MV-4-11 (cell line): Measurements from ENCODE around the gene SOX8.

Experiments
- DNase-seq: peaks from one replicate; lab custom pipeline; 2025; lab: John Stamatoyannopoulos, UW

The SOX8 gene

DNA sequence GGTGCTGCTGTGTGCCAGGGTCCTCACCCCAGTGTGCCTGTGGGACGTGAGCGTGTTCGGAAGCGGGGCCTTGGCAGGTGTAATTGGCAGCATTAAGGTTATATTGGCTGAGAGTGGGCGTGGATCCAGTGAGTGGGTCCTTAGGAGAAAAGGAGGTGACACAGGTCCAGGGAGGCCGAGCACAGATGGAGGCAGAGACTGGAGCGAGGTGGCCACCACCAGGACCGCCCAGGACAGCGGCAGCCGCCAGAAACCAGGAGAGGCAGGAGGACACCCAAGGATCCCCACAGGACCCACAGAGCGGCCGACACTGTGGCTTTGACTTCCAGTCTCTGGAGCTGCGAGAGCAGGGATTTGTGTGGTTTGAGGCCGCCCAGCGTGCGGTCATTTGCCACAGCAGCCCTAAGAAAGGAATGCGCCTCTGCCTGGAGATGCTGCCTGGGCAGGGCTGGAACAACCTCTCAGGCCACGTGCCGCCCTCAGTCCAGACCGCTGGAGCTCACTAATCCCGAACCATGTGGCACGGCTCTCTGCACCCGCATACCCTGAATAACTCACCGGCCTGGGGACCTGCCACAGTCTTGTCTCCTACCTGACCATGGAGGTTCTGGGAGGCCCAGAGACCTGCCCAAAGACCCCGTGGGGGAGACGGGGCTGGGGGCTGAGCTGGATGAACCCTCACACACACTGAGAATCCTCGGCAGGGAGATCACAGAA lies 45.4 kb downstream of the SOX8 start:
- DNase-seq, result no peak

DNA sequence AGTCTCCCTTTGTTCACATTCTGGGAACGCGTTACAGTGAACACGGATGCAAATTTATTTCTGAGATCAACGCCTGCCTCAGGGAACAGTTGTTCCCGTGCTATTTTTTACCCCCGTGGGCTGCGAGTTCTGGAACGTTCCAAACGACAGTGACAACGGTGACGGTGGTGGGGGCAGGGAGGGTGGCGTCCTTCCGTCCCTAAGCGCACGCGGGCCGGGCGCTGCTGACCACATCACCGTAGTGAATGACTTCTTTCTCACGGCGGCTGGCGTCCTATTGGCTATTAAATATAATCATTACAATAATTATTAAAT lies 45.9 kb downstream of the SOX8 start:
- DNase-seq, result no peak

DNA sequence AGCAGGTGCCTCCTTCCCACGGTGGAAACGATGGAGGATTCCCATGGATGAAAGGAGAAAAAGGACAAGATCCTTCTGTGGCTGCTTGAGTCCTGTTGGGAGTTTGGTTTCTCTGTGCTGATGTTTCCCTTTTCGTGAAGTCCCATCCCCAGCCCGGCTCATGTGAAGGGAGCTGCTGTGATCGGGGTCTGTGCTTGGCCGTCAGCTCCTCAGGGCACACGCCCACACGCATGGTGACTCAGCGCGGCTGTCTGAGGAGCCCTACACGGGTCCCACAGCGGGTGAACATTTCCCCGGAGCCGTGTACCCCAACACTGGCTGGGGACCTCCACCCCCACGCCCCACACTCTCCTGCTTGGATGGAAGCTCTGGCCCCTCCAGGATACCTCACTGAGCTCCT lies 46.5 kb downstream of the SOX8 start:
- DNase-seq, result no peak

DNA sequence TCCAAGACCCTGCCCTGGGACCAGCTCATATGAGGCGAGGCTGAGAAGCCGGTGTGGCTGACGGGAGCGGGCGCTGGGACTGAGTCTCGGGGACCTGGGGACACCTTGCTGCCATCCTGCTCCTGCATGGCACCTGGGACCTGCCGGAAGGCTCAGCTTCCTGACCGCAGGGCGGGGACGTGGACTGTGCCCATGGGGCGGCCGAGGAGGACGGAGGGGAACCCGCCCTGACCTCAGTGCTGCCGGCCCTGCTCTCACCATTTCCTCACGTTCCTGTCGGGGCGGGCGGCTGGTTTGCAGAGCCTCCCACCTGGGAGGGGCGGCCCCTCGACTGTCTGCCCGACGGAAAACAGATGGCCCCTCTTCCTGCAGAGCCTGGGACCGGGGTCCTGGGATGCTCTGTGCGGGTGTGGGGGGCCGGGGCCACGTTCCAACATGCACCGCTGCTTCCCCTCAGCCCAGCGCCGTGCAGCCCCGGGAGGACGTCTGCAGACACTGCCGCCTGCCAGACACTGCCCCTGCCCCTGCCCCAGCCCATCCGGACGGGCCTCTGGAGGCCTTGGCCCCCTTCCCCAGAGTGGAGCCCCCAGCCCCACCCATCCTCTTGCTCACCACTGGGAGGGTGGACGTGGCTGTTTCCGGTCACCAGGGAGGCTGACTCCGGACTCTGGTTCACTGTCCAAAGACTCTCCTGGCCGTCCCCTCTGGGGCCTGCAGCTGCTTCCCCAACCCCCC lies 47.1 kb downstream of the SOX8 start:
- no peak for DNase-seq

DNA sequence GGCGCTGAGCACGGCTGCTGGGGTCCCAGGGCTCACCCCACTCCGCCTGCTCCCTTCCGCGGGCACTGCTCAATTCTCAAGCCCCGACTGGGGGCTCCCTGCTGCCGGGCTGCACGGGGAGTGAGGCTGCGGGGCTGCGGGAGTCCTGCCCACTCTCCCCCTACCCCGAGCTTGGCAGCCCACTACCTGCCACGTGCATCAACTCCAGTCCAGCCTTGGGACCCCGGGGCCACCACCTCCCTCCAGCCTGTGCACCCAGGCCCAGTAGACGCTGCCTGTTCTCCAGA lies 47.6 kb downstream of the SOX8 start:
- DNase-seq, result no peak

DNA sequence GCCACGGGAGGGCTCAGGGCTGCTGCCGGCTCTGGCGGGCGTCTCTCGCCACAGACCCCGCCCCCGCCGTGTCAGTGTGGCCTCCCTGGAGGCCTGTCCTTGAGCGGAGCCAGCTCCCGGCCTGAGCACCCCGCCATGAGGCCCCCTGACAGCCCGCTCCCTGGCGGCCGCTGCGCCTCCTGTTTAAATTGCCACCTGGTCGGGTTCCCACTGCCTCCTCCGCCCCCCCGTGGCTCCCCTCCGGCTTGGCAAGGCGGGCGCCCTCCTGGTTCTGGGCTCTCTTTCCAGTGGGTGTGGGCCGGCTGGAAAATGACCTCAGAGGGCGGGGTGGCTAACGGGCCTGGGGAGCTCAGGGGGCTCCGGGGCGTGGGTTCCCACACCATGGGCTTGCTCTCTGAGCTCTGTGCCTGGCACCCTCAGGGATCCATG lies 48.9 kb downstream of the SOX8 start:
- DNase-seq, result no peak

DNA sequence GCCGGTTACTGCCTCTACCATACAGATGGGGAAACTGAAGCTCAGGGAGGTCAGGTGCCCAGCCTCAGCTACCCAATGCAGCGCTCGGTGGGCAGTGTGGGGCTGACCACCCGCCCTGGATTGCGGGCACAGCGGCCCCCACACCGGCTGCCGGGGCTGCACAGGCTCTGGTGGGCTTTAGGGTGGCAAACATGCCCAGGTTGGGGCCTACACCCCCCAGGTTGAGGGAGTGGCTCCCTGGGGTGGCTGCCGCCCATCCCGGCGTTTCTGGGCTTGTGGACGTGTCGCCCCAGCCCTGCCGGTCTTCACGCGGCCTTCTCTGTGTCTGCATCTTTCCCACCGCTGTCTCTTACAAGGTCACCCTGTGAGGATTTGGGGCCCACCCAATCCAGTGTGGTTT lies 50.1 kb downstream of the SOX8 start:
- no peak for DNase-seq

DNA sequence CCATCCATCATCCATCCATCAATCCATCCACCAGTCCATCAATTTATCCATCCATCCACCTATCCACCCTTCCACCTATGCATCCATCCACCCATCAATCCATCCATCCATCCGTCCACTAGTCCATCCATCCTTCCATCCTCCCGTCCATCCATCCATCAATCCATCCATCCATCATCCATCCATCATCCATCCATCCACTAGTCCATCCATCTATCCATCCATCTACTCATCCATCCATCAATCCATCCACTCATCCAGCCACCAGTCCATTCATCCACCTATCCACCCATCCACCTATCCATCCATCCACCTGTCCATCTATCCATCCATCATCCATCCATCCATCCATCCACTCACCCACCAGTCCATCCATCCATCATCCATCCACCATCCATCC lies 51.0 kb downstream of the SOX8 start:
- no peak for DNase-seq

DNA sequence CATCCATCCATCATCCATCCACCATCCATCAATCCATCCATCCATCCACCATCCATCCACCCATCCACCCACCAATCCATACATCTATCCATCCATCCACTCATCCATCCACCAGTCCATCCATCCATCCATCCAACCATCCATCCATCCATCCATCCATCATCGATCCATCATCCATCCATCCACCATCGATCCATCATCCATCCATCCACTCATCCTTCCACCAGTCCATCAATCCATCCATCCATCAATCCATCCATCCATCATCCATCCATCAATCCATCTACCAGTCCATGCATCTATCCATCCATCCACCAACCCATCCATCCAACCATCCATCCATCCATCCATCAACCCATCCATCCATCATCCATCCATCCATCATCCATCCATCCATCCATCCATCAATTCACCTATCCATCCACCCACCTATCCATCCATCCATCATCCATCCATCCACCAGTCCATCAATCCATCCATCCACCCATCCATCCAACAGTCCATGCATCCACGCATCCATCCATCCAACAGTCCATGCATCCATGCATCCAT lies 51.6 kb downstream of the SOX8 start:
- DNase-seq, result no peak

DNA sequence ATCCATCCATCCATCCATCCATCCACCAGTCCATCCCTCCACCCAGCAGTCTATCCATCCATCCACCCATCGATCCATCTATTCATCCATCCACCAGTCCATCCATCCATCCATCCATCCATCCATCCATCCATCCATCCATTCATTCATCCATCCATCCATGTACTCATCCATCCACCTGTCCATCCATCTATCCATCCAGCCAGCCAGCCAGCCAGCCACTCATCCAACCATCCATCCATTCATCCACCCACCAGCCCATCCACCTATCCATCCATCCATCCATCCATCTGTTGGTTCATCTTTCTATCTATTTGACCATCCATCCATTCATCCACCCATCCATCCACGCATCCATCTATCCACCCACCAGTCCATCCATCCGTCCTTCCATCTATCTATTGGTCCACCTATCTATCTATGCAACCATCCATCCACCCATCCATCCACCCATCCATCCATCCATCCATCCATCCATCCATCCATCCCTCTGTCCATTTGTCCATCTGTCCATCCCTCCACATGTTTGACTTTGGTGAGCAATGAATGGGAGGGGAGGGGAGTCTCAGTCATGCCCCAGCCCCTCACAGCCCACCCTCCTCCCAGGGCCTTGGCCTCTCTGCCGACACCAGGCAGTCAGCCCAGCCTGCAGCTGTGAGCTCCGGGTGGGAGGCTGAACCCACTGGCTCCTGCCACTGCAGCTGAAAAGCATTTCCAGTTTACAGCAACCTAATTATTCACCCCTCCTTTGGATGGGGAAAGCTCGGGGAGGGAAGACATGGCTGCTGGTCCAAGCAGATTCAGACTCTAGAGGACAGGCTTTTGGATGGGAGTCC lies 52.9 kb downstream of the SOX8 start:
- DNase-seq, result no peak

DNA sequence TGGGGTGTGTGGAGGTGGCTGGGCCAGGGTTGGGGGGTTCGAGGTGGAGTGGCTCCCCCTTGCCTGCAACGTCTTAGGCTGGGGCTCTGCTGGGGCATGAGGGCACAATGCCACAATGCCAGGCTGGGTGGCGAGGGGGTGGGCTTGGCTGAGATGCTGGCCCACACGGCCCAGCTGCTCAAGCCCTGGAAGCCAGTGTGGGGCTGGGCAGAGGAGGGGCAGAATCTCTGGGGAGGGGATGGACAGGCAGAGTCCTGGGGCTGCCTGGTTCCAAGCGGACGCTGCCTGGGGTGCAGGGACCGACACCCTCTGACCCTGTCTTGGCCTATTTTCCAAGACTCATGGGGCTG lies 53.5 kb downstream of the SOX8 start:
- DNase-seq, result no peak

DNA sequence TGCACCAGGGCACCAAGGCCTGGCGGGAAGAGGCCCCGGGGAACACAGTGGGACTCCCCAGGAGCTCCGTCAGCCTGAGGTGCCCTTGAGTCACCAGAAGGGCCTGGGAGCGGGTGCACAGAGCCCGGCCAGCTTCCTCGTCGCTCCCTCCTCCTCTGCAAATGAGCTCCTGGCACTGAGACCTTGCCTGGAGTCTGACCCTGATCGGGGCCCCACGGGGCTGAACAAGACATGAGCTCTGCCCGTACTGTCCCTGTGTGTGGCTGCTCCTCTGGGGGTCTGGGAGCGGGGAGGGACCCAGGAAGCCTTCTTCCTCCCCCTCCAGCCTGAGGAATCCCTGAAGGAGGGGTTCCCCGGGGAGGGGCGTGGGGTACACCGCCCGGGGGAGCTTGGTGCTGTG lies 54.6 kb downstream of the SOX8 start:
- no peak for DNase-seq
